GM19023 (cell line): Measurements from ENCODE around the gene IDI2.
A peak's percentile ranks its signal among the peaks of the same experiment; 100 is the strongest.
"Not testable (repeated sequence)": the region's sequence is repeated elsewhere in the genome, so short reads cannot be mapped to it uniquely, and the experiment has no call there.

Source experiments
- ATAC-seq: cut with Tn5 transposase; IDR thresholded peaks from one replicate; pipeline ENCODE4 v1.9.1; 2021; ENCODE audit warnings: mild to moderate bottlenecking, moderate library complexity; ENCODE audit not compliant: unreplicated experiment

IDI2 gene

DNA sequence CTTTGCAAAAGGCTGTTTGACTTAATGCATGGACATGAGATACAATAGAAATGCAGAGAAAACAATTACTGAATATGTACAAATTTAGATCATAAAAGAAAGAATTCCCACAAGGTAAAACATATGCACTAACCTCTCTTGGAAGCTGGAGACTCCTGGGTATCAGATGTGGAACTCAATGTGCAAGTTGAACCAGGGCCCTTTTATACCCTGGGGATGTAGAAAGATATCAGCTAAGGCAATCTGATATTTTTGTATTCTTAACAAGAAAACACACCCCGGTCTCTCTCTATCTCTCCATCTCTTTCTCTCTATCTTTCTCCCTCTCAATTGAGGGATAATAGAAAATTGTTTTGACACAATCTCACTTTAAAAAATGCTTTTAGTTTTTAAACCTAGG is at the start of gene IDI2:
Gene IDI2, minus strand, starts transcription at position 177 of the 400 bp plus-strand sequence. CDS start 1,136 bp downstream, outside the sequence.
- no peak for ATAC-seq

DNA sequence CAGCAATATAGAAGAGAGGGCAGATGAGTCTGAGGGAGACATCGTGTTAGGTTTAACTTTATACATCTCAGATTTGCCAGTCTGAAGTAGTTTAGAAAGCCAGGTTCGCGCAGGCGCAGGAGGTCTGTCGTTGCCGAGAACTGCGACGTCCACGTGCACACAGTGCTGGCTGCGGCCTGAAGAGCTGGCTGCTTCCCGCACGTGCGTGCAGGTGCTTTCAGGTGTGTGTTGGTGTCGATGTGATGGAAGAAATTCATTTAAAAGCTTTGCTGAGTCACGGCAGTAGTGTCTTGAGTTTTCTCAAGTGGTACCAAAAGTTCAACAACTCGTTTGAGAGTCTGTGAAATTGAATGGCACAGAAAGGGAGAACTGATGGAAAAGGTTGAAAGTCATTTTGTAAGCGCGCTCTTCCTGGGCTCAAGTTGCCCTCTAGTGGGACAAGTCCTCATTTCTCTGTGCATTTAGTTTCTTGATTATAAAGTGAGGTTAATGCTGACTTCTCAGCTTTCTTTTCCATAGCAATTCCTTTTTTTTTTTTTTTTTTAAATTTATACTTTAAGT is 49.2 kb upstream of the IDI2 start:
- no peak for ATAC-seq

DNA sequence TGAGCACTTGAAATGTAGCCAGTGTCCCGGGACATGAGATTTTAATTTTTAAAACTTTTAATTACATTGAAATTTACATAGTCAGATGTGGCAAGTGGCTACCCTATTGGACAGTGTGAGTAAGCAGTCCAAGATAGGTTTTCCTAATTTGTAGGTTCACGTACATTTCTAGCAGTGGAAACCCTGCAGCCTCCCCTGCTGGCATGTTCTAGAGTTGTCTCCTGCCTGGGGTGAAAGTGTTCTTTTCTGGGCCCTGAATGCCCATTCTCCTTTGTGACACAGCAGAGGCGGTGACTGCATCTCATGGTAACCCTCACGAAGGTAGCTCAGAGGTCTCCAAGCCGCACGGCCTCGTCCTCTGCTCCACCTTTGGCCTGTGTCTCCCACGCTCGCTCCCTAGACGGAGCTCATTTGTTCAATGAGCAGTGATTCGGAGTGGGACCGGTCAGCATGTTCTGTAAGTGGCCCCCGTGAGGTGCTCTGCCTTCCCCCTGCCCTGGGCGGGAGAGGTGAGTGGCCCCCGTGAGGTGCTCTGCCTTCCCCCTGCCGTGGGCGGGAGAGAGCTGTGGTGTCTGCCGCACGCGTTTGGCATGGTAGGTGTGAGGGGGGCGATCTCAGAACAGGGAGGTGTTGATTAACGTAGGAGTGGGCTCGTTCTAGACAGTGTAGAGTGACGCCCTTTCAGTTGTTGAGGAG is 48.5 kb upstream of the IDI2 start:
- no peak for ATAC-seq

DNA sequence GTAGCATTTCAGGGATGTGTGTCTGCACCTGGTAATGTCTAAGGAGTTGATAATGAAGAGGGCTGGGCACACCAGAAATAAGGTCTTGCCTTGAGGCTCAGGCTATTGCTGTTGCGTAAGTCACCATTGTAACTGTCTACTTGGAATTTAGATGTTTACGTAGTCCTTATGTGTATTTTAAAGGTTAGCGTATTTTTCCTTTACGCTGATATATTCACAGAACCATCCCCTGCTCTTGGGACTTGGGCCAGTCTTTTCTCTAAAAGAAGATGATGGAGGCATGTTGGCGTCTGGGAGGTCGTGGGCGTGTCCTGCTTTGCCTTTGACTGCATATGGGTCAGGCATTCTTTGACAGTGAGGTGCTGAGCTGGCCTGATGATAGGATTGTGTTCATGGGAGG is 45.3 kb upstream of the IDI2 start:
- ATAC-seq, result no peak

DNA sequence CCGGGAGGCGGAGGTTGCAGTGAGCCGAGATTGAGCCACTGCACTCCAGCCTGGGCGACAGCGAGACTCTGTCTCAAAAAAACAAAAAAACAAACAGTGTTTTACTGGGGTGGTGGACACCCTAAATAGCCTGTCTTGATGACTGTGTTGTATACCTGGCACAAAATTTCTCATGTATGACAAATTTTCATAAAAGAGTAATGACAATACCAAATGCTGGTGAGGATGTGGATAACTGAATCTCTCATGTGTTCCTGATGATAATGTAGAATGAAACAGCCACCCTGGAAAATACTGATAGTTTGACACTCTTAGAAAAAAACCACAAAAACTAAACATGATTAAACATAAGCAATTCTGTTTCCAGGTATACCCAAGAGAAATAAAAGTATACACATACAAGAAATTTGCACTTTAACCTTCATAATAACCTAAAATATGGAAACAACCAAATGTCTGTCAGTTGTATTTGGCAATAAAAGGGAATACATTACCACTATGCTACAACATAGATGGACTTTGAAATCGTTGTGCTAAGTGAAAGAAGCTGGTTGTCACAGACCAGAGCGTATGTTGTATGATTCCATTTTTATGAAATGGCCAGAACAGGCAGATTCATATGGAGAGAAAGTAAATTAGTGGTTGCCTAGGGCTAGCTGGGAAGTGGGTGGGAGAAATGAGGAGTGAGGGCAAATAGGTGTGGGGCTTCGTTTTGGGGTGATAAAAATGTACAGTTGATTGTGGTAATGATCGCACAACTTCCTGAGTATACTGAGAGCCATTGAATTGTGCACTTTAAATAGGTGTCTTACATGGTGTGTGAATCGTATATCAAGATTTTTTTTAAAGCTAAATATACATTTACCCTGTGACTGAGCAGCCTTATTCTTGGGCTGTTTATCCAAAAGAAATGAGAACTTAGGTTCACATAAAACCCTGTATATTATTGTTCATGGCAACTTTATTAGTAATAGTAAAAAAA is 43.0 kb upstream of the IDI2 start:
- no peak for ATAC-seq

DNA sequence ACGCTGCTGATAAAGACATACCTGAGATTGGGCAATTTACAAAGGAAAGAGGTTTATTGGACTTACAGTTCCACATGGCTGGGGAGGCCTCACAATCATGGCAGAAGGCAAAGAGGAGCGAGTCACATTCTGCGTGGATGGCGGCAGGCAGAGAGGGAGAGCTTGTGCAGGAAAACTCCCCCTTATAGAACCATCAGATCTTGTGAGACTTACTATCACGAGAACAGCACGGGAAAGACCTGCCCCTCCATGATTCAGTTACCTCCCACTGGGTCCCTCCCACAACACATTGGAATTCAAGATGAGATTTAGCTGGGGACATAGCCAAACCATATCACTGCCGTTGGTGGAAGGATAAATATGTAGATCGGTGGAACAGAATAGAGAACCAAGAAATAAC is 41.1 kb upstream of the IDI2 start:
- ATAC-seq, result not testable (repeated sequence)

DNA sequence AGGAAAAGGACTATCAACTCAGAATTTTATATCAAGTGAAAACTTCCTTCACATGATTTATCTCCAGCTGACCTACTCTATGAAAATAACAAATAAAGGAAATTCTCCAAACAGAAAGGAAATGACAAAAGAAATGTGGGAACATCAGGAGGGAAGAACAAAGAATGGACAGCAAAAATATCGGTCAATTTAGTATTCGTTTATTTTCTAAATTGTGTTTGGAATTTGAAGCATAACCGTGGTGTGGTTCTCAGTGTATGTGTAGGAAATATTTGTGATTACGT is 39.2 kb upstream of the IDI2 start:
- ATAC-seq, result no peak

DNA sequence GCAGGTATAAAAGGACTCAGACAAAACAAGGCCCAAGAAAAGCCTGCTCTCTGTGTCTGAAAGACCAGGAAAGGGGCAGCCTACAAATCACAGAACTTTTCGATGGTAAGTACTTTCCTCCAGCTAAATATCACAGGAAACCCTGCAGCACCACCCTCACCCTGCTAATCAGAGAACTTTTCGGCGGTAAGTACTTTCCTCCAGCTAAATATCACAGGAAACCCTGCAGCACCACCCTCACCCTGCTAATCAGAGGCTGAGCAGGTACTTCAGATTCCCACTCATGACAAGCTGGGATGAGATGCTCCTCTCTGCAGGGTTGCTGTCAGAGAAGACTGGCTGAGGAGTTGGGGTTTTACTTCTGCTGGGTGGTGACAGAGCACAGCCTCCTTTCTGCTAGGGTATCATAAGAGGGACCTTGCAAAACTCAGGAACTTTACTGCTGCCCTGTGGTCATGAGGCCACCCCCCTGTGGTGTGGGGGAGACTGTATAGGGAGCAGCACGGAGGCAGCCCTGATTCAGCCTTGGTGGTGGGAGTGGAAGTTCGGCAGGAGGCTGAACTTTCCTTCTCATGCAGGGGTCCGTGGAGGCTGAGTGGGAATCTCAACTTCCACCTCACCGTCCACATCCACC is 37.7 kb upstream of the IDI2 start:
- ATAC-seq, result no peak

DNA sequence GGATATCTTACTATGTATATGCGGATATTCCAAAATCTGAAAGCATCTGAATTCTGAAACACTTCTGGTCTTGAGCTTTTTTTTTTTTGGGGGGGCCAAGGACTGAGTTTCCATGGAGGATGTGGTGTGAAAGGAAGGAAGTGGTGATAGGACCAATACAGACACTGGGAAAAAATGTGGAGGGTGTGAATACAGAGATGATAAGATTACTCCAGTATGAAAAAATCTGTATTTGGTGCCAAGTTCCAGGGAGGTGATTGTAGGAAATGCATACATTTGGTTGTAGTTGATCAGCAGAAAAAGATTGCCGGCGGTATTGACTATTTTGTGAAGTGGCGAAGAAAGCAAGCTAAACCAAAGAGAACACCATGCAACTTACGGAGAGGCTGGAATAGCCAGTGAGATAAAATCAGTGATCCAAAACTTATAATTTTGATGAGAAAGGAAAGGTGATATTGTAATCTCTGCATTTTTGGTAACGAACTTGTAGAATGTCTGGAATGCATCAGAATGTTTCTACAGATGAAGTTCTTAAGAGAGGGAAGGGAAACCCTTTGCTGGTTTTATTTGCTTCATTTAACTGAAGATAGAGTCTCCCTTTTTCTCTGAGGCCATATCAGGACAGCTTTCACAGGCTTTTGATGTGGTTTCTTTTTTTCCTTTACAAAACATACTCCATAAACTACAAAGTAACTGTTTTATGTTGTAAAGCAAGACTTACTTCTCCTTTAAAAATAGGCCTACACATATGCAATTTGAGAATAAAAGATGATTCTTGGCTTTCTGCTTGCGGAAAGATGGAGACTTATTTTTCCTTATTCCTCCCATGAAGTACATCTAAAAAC is 36.5 kb upstream of the IDI2 start:
- no peak for ATAC-seq

DNA sequence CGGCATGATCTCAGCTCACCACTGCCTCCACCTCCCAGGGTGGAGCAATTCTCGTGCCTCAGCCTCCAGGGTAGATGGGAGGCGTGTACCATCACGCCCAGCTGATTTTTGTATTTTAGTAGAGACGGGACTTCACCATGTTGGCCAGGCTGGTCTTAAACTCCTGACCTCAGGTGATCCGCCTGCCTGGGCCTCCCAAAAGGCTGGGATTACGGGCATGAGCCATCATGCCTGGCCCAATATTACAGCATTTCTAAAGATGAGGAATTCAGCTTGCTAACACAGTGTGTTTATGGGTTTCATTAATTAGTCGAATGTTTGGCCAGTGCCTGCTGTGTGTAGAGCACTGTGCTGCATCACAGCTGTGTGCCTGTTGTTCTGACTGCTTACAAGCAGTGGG is 34.2 kb upstream of the IDI2 start:
- no peak for ATAC-seq

DNA sequence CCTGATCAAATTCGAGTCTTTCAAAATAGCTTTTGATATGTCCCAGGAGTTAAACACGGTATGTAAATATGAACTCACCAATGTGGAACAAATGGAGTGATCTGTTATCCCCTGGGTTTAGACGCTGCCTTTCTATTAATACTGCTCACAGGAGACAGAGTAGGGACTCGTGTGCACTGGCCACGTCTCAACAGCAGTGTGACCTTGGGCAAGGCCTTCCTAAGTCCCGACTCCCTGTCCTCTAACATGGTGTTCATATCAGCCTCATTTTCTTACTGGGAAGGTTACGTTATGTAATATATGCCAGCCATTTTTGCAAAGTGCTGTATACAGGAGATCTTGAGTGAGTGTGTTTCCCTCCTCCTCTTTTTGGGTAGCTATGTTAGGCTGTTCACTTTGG is 32.4 kb upstream of the IDI2 start:
- no peak for ATAC-seq

DNA sequence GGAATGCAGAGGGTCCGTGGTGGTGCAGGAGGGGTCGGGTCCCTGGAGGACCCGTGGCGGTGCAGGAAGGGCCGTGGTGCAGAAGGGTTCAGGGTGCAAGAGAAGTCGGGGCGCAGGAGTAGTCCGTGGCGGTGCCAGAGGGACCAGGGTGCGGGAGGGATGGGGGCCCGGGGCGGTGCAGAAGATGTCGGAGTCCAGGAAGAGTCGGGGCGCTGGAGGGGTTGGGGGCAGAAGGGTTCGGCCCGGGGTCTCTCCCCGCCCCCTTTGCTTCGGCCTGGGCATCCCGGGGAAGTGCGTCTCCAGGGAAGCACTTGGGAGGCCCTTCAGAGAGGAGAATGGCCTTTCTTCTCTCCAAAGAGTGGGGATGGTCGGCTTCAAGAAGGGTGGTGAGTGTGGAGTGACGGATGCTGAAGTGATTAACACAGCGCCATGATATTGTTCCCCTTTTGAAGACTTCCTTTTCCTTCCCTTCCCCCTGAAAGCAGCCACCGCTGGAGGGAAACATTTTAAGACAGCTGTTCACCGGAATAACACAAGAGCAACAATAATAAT is 31.5 kb upstream of the IDI2 start:
- ATAC-seq, result no peak

DNA sequence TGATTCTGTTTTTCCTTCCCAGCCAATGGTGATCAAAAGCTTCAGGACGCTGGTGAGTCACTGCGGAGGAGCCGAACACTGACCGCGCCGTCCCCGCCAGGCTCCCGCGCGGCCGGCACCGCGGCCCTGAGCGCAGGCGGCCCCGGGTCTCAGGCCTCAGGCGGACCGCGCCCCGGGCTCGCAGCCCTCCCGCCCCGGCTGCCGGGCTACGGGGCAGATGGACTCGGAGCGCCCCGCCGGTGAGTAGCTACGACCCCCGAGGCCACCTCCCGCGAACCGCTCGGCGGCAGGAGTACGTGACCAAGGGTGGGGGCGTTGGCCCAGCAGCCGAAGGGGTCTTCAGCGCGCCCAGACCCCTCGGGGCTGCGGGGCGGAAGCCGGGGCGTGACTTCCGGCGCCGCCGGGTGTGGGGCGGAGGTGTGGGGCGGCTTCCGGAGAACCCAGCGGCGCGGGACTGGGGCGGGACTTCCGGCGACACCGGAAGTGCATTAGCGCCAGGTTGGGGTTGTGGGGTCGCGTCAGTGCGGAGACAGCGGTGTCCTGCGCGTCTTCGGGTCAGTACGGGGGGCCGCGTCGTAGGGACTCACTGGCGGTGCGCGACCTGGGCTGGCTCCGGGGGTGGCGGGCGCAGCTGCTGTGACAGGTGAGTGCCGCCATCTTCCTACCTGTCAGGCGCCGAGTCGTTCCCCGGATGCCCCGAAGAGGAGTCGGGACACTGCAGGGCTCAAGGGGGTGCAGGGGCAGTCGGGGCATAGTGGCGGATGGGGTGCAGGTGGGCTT is 30.9 kb upstream of the IDI2 start, which contains the start of gene WDR37:
Gene WDR37, plus strand, starts transcription at position 60 of the 780 bp plus-strand sequence. CDS start 15,771 bp downstream, outside the sequence.
- ATAC-seq, result peak; percentile 98

DNA sequence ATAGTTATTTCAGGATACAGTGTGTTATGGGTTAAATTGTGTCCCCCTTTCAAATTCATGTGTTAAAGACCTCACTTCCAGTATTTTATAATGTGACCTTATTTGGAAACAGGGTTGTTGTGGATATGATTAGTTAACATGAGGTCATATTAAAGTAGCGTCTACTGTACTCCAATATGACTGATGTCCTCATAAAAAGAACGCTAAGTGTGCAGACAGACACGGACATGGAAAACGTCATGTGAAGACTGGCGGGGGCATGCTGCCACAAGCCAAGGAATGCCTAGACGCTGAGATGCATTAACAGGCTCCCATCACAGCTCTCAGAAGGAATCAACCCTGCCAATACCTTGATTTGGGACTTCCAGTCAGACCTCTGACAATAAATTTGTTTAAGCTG is 29.0 kb upstream of the IDI2 start:
- ATAC-seq, result no peak

DNA sequence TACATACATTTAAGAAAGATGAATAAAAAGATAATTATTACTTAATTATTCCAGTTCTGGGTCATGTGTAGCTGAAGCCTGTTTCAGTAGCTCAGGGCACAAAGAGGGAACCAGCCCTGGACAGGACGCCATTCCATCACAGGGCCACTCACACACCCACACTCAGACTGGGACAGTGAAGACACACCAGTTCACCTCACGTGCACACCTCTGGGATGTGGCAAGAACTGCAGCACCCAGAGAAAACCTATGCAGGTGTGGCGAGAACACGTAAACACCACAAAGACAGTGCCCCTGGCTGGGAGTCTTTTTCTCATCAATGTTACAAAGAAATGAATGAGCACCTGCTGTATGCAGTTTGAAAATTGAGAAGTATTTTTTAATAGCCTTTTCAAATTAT is 24.9 kb upstream of the IDI2 start:
- no peak for ATAC-seq

DNA sequence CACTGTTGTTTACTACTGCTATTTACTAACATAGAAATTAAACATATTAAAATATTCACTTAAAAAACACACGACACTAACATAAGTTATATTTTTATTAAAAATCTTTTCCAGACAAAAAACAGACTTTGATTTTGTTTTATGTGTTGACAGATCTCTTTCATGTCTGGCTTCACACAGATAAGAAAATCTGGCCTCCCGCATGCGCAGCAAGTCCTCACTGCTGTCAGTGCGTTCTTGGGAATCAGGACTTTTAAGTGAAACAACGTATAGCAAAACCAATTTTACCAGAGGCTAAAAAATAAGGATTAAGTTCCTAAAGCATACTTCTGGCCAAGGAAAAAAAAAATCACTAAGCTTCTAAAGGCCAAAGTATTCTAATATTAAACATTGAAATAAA is 24.5 kb upstream of the IDI2 start:
- ATAC-seq, result no peak

DNA sequence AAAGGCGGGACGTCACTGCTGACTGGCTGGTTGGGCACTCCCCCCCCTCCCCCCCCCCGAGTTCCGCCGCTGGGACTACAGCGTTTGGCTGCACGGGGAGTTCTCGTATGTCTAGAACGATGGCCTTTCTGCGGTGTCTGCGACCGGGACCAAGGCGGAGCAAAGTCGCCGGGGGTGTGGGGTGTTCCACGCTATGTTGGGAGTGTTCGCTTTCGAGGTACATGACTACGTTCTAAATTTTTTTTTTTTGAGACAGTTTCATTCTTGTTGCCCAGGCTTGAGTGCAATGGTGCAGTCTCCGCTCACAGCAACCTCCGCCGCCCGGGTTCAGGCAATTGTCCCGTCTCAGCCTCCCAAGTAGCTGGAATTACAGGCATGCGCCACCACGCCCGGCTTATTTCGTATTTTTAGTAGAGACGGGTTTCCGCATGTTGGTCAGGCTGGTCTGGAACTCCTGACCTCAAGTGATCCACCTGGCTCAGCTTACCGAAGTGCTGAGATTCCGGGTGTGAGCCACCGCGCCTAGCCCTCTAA is 23.8 kb upstream of the IDI2 start:
- no peak for ATAC-seq

DNA sequence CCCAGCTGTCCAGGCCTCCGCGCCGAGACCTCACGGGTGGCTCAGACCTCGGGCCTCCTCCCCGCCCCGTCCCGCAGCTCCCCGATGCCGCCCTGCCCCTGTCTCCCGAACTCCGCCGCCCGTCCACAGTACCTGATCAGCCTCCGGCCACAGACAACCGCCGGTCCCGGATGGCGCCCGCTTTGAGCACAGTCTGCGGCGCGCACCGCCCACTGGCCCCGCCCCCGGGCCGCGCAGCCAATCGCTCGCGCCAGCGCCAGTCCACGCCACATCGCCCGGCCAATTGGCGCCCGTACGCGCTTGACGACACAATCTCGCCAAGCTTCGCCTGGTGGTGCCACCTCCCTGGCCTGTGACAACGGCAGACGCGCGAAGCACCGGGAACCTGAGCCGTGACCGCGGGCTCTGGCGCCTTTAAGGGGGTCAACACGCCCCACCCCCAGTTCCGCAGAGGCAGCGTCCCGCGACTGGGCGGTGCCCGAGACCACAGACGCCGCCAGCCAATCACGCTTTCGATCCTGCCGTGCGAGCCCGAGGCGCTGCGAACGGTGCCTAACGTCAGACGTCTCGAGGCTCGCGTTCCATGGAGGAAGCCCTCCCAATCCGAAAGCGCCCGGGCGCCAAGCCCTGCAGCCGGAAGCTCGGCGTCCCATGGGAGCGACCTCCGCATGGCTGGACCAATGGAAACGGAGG is 23.2 kb upstream of the IDI2 start, which contains the start of gene IDI1:
Gene IDI1, minus strand, starts transcription at position 388 of the 693 bp plus-strand sequence. Its CDS starts 116 bp downstream, at position 272.
- peak; percentile 86 for ATAC-seq
